ENCODE data around the gene RBM34.

DNA sequence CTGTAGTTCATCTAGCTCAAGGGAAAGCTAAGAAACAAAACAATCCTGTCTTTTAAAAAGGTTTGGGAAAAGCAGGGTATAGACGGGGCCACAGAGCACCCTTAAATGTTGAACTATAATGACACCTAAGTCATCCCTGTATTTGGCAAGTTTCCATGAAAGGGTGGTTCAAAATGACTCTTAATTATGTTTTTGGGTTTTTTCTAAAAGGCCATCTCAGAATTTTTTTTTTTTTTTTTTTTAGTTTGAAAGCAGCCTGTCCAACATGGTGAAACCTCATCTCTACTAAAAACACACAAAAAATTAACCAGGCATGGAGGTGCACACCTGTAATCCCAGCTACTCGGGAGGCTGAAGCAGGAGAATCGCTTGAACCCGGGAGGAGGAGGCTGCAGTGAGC is 54.6 kb downstream of the RBM34 start:
- TF ChIP-seq YY1 (IDR thresholded peaks at IDR 0.05; ENCODE audit: insufficient read depth, insufficient read length) (no peak), SUZ12 (IDR thresholded peaks at IDR 0.05; ENCODE audit: extremely low read depth, insufficient read depth, insufficient read length) (no peak), ZNF274 (IDR thresholded peaks at IDR 0.05; ENCODE audit: low read depth, low read length) (no peak)

Data from NT2/D1 (cell line).